K562 (cell line): Measurements from ENCODE around the gene WFIKKN2. TPM values are rescaled to one million over a fixed set of nuclear protein-coding genes. Genes with fewer than 3 reads are reported as not detected.

Experiments used
- CEBPG ChIP-seq, 3 experiments: fragments of 200-800 bp in 1 of 3; sonication (Bioruptor generic) in 1 of 3; sonication (generic) in 1 of 3; formaldehyde crosslinking in 1 of 3; IDR thresholded peaks in 2 of 3; conservative IDR thresholded peaks in 1 of 3; 2 replicates each; pipeline versions ENCODE4 v1.6.1 to v1.8.0; 2016 to 2022; ENCODE audit warnings: missing compliant biosample characterization in 2 of 3, missing genetic modification characterization in 2 of 3, mild to moderate bottlenecking in 1 of 3, missing genetic modification reagents in 1 of 3
- ELF1 ChIP-seq: fragments of 200-800 bp; sonication (Bioruptor generic); IDR thresholded peaks from 2 replicates; pipeline ENCODE4 v1.6.1; 2016; ENCODE audit warnings: missing genetic modification characterization, missing compliant biosample characterization
- GATA2 ChIP-seq: sonication (generic); formaldehyde crosslinking; IDR thresholded peaks from 2 replicates; pipeline ENCODE4 v1.4.0; 2020; ENCODE audit warnings: mild to moderate bottlenecking, missing genetic modification reagents
- HDAC8 ChIP-seq: fragments of 450-650 bp; IDR thresholded peaks from 2 replicates; pipeline ENCODE4 v1.6.1; 2016; ENCODE audit warnings: mild to moderate bottlenecking, missing genetic modification characterization, moderate library complexity, missing compliant biosample characterization
- MAFF ChIP-seq: IDR thresholded peaks from 2 replicates; pipeline ENCODE4 v1.6.1; 2012; ENCODE audit warnings: low read length, improper control_type of control experiment
- NR2C1 ChIP-seq, 2 experiments: fragments of 450-650 bp; IDR thresholded peaks; 2 replicates each; pipeline ENCODE4 v1.6.1; 2017; ENCODE audit warnings: mild to moderate bottlenecking in 2 of 2, antibody characterized with exemption in 1 of 2, inconsistent platforms in 1 of 2, missing compliant biosample characterization in 1 of 2, missing genetic modification characterization in 1 of 2
- PHB ChIP-seq: fragments of 250-450 bp; sonication (Bioruptor Pico); IDR thresholded peaks from 2 replicates; pipeline ENCODE4 v1.5.0; 2021
- TEAD2 ChIP-seq: fragments of 450-650 bp; IDR thresholded peaks from 2 replicates; pipeline ENCODE4 v1.6.1; 2016; ENCODE audit warnings: missing genetic modification characterization, control low read depth, missing compliant biosample characterization
- ZBTB17 ChIP-seq: fragments of 450-650 bp; formaldehyde crosslinking; IDR thresholded peaks from 2 replicates; pipeline ENCODE4 v1.4.0; 2020; ENCODE audit warnings: mild to moderate bottlenecking
- ZKSCAN3 ChIP-seq: fragments of 250-450 bp; sonication (Bioruptor Pico); IDR thresholded peaks from 2 replicates; pipeline ENCODE4 v1.4.0; 2020
- ZNF384 ChIP-seq: IDR thresholded peaks from 2 replicates; pipeline ENCODE4 v1.6.1; 2012; ENCODE audit warnings: low read depth, low read length, improper control_type of control experiment
- polyA plus RNA-seq, 8 experiments: library from polyadenylated mRNA; depleted of rRNA in 4 of 8; stranded (reverse) in 5 of 8; unstranded in 3 of 8; fragments of >200 nt; fragmentation: Nextera tagmentation in 2 of 8; fragmentation: Illumina TruSeq in 1 of 8; extraction: Ambion mirVana in 2 of 8; extraction: Trizol in 1 of 8; gene quantifications; 2 replicates each; pipeline versions ENCODE4 v1.2.1 to v1.2.3, GENCODE V29; 2011 to 2014; ENCODE audit warnings: inconsistent platforms in 1 of 8, missing spikeins in 1 of 8
- total RNA-seq, 7 experiments: library from RNA; depleted of rRNA in 6 of 7; stranded (reverse); fragments of >200 nt in 6 of 7; fragmentation: Illumina TruSeq in 2 of 7; extraction: Trizol in 2 of 7; gene quantifications; 2 replicates each; pipeline versions ENCODE4 v1.2.1 to v1.2.3, GENCODE V29; 2011 to 2021; ENCODE audit warnings: low replicate concordance in 1 of 7
- TF ChIP-seq, protein P1 (sequence below): fragments of 200-600 bp; sonication (generic); IDR thresholded peaks from one replicate; pipeline ENCODE4 v1.6.1; 2012; ENCODE audit warnings: mild to moderate bottlenecking, low read depth, low read length, inconsistent platforms
- TF ChIP-seq, protein P2 (sequence below), 2 experiments: IDR thresholded peaks in 1 of 2; conservative IDR thresholded peaks in 1 of 2; 2 replicates each; pipeline ENCODE4 v1.6.1; 2016; ENCODE audit warnings: low read depth in 2 of 2, mild to moderate bottlenecking in 1 of 2, missing compliant biosample characterization in 1 of 2, missing genetic modification characterization in 1 of 2, moderate library complexity in 1 of 2

WFIKKN2 gene
- total and polyA plus RNA-seq, 9 of the 15 experiments (the other 6 are each of a cell fraction or from before 2014, with no cell fraction given) = 0.07 TPM; not detected in 8

DNA sequence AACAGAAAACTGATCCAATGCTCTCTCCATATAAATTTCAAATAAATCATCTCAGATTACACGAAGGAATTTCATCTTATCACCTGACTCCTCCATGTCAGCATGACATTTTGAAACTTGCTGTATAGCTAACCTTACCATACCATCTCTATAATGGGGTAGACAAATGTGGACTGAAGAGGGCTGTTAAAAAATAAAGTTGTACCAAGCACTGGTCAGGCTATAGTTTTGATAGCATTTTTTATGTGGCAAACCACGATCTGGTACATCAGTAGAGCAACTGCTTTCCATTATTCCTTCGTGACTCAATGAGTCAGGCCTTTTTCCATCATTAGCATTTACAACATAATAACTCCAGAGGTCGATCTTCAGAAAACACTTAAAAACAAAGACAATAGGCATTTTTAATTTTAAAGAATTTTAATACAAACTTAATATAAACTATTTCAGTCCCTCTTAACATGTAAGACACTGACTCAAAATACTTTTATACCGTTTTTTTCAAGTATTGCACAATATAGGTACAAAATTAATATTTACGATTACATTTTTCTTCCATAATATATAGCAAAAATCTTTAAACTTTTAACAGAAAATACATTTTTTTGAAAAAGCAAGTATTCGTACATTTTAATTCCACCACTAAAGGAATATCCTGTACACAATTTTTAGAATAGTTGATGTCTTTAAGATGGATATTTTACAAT is 26.6 kb downstream of the WFIKKN2 start (continued):
- TF ChIP-seq, protein P1, sequence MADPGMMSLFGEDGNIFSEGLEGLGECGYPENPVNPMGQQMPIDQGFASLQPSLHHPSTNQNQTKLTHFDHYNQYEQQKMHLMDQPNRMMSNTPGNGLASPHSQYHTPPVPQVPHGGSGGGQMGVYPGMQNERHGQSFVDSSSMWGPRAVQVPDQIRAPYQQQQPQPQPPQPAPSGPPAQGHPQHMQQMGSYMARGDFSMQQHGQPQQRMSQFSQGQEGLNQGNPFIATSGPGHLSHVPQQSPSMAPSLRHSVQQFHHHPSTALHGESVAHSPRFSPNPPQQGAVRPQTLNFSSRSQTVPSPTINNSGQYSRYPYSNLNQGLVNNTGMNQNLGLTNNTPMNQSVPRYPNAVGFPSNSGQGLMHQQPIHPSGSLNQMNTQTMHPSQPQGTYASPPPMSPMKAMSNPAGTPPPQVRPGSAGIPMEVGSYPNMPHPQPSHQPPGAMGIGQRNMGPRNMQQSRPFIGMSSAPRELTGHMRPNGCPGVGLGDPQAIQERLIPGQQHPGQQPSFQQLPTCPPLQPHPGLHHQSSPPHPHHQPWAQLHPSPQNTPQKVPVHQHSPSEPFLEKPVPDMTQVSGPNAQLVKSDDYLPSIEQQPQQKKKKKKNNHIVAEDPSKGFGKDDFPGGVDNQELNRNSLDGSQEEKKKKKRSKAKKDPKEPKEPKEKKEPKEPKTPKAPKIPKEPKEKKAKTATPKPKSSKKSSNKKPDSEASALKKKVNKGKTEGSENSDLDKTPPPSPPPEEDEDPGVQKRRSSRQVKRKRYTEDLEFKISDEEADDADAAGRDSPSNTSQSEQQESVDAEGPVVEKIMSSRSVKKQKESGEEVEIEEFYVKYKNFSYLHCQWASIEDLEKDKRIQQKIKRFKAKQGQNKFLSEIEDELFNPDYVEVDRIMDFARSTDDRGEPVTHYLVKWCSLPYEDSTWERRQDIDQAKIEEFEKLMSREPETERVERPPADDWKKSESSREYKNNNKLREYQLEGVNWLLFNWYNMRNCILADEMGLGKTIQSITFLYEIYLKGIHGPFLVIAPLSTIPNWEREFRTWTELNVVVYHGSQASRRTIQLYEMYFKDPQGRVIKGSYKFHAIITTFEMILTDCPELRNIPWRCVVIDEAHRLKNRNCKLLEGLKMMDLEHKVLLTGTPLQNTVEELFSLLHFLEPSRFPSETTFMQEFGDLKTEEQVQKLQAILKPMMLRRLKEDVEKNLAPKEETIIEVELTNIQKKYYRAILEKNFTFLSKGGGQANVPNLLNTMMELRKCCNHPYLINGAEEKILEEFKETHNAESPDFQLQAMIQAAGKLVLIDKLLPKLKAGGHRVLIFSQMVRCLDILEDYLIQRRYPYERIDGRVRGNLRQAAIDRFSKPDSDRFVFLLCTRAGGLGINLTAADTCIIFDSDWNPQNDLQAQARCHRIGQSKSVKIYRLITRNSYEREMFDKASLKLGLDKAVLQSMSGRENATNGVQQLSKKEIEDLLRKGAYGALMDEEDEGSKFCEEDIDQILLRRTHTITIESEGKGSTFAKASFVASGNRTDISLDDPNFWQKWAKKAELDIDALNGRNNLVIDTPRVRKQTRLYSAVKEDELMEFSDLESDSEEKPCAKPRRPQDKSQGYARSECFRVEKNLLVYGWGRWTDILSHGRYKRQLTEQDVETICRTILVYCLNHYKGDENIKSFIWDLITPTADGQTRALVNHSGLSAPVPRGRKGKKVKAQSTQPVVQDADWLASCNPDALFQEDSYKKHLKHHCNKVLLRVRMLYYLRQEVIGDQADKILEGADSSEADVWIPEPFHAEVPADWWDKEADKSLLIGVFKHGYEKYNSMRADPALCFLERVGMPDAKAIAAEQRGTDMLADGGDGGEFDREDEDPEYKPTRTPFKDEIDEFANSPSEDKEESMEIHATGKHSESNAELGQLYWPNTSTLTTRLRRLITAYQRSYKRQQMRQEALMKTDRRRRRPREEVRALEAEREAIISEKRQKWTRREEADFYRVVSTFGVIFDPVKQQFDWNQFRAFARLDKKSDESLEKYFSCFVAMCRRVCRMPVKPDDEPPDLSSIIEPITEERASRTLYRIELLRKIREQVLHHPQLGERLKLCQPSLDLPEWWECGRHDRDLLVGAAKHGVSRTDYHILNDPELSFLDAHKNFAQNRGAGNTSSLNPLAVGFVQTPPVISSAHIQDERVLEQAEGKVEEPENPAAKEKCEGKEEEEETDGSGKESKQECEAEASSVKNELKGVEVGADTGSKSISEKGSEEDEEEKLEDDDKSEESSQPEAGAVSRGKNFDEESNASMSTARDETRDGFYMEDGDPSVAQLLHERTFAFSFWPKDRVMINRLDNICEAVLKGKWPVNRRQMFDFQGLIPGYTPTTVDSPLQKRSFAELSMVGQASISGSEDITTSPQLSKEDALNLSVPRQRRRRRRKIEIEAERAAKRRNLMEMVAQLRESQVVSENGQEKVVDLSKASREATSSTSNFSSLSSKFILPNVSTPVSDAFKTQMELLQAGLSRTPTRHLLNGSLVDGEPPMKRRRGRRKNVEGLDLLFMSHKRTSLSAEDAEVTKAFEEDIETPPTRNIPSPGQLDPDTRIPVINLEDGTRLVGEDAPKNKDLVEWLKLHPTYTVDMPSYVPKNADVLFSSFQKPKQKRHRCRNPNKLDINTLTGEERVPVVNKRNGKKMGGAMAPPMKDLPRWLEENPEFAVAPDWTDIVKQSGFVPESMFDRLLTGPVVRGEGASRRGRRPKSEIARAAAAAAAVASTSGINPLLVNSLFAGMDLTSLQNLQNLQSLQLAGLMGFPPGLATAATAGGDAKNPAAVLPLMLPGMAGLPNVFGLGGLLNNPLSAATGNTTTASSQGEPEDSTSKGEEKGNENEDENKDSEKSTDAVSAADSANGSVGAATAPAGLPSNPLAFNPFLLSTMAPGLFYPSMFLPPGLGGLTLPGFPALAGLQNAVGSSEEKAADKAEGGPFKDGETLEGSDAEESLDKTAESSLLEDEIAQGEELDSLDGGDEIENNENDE = no peak
- TF ChIP-seq PHB (CRISPR knock-in tag) = no peak
- TF ChIP-seq ZBTB17 (CRISPR knock-in tag) = no peak
- no peak for TF ChIP-seq ZKSCAN3 (CRISPR knock-in tag)
- no peak for TF ChIP-seq NR2C1 (IDR thresholded peaks at IDR 0.05)
- no peak for TF ChIP-seq NR2C1 (tag; IDR thresholded peaks at IDR 0.05)
- TF ChIP-seq ELF1 = no peak
- no peak for TF ChIP-seq TEAD2 (tag)
- no peak for TF ChIP-seq GATA2
- no peak for TF ChIP-seq HDAC8 (tag)
- no peak for TF ChIP-seq MAFF
- no peak for TF ChIP-seq CEBPG (CRISPR knock-in tag; IDR thresholded peaks at IDR 0.05)
- TF ChIP-seq CEBPG (tag; conservative IDR thresholded peaks at IDR 0.05 in 1 of 2, IDR thresholded peaks at IDR 0.05 in 1 of 2) = peak; percentile 71 to 94
- TF ChIP-seq, protein P2, sequence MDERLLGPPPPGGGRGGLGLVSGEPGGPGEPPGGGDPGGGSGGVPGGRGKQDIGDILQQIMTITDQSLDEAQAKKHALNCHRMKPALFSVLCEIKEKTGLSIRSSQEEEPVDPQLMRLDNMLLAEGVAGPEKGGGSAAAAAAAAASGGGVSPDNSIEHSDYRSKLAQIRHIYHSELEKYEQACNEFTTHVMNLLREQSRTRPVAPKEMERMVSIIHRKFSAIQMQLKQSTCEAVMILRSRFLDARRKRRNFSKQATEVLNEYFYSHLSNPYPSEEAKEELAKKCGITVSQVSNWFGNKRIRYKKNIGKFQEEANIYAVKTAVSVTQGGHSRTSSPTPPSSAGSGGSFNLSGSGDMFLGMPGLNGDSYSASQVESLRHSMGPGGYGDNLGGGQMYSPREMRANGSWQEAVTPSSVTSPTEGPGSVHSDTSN (CRISPR knock-in tag; IDR thresholded peaks at IDR 0.05; ENCODE audit: low read depth) = no peak
- TF ChIP-seq, protein P2 (tag; conservative IDR thresholded peaks at IDR 0.05; ENCODE audit: low read depth) = 0 out of 2 replicates have a peak, but pooled peaks have one; percentile 29
- TF ChIP-seq ZNF384 = no peak
